IMR-90 (cell line): ENCODE data around the gene KCNJ1. TPM values are rescaled to one million over a fixed set of nuclear protein-coding genes. Genes with fewer than 3 reads are reported as not detected.

Experiments
- ATAC-seq: fragments of 200-7000 bp; cut with Tn5 transposase; 2 replicates; pipeline ENCODE4 v1.9.1; 2020; ENCODE audit warnings: low read depth, mild to moderate bottlenecking, moderate library complexity
- BruUV-seq: library from RNA; stranded (reverse); fragments of 400-500 nt; replicated peaks from 2 replicates; lab custom pipeline; 2021; lab: Mats Ljungman, UMichigan
- CTCF ChIA-PET: fragments of 300-600 bp; formaldehyde crosslinking; extraction: SDS; loops from one replicate; lab custom pipeline; 2021; ENCODE audit warnings: antibody characterized with exemption; lab: Yijun Ruan, JAX
- POLR2A ChIA-PET: fragments of 300-600 bp; sonication (Branson Sonifier 250); formaldehyde crosslinking; loops from one replicate; lab custom pipeline; 2022; ENCODE audit warnings: antibody characterized with exemption; ENCODE audit not compliant: unreplicated experiment; lab: Charles Lee
- DNase-seq: peaks from one replicate; pipeline ENCODE4 v3.0.0; 2013
- H2AFZ ChIP-seq: replicated peaks from 2 replicates; pipeline ENCODE3; 2013; ENCODE audit warnings: low read length, mild to moderate bottlenecking; ENCODE audit not compliant: poor library complexity
- H2AK5ac ChIP-seq: 2 replicates; pipeline ENCODE4 v1.6.1; 2013; ENCODE audit warnings: low read depth, low read length, inconsistent platforms
- H2AK9ac ChIP-seq: replicated peaks from 2 replicates; pipeline ENCODE3; 2013; ENCODE audit warnings: mild to moderate bottlenecking, low read depth, low read length, moderate library complexity; ENCODE audit not compliant: poor library complexity
- H2BK120ac ChIP-seq: 2 replicates; pipeline ENCODE4 v1.6.1; 2013; ENCODE audit warnings: low read depth, low read length, inconsistent platforms
- H2BK15ac ChIP-seq: 3 replicates; pipeline ENCODE4 v1.6.1; 2013; ENCODE audit warnings: low read depth, low read length, inconsistent platforms
- H2BK20ac ChIP-seq: 2 replicates; pipeline ENCODE4 v1.6.1; 2013; ENCODE audit warnings: low read depth, mild to moderate bottlenecking, inconsistent platforms, low read length, moderate library complexity
- H2BK5ac ChIP-seq: 2 replicates; pipeline ENCODE4 v1.6.1; 2013; ENCODE audit warnings: mild to moderate bottlenecking, low read depth, low read length, inconsistent platforms; ENCODE audit not compliant: poor library complexity, severe bottlenecking
- H3K14ac ChIP-seq: replicated peaks from 2 replicates; pipeline ENCODE4 v1.6.1; 2013; ENCODE audit warnings: low read depth, low read length, inconsistent platforms
- H3K18ac ChIP-seq: 2 replicates; pipeline ENCODE4 v1.6.1; 2013; ENCODE audit warnings: low read depth, low read length, control low read depth
- H3K23ac ChIP-seq: 2 replicates; pipeline ENCODE4 v1.6.1; 2013; ENCODE audit warnings: low read depth, low read length, inconsistent platforms
- H3K27ac ChIP-seq: 2 replicates; pipeline ENCODE4 v1.5.1; 2013; ENCODE audit warnings: mild to moderate bottlenecking, control low read depth, low read length; ENCODE audit not compliant: insufficient read depth
- H3K27me3 ChIP-seq: 2 replicates; pipeline ENCODE4 v1.6.1; 2013; ENCODE audit warnings: low read length; ENCODE audit not compliant: control insufficient read depth, insufficient read depth
- H3K36me3 ChIP-seq: 2 replicates; pipeline ENCODE4 v1.6.1; 2013; ENCODE audit warnings: low read length, mixed read lengths; ENCODE audit not compliant: control insufficient read depth, insufficient read depth
- H3K4ac ChIP-seq: 2 replicates; pipeline ENCODE4 v1.6.1; 2013; ENCODE audit warnings: low read depth, low read length, inconsistent platforms
- H3K4me1 ChIP-seq: 2 replicates; pipeline ENCODE4 v1.6.1; 2013; ENCODE audit warnings: low read length, mixed read lengths; ENCODE audit not compliant: control insufficient read depth, insufficient read depth
- H3K4me2 ChIP-seq: 2 replicates; pipeline ENCODE4 v1.6.1; 2013; ENCODE audit warnings: low read depth, mild to moderate bottlenecking, control low read depth, low read length, moderate library complexity
- H3K4me3 ChIP-seq: 2 replicates; pipeline ENCODE4 v1.5.1; 2013; ENCODE audit warnings: low read depth, mild to moderate bottlenecking, control low read depth, low read length, moderate library complexity; ENCODE audit not compliant: insufficient read depth
- H3K56ac ChIP-seq: 2 replicates; pipeline ENCODE4 v1.6.1; 2013; ENCODE audit warnings: low read length, inconsistent platforms; ENCODE audit not compliant: insufficient read depth; ENCODE audit errors: extremely low read depth
- H3K79me1 ChIP-seq, 2 experiments: 2 replicates each; pipeline ENCODE4 v1.6.1; 2013; ENCODE audit warnings: low read length in 2 of 2, inconsistent platforms in 1 of 2, low read depth in 1 of 2
- H3K9ac ChIP-seq: 2 replicates; pipeline ENCODE4 v1.6.1; 2013; ENCODE audit warnings: low read depth, low read length, control low read depth
- H3K9me1 ChIP-seq: 2 replicates; pipeline ENCODE4 v1.6.1; 2013; ENCODE audit warnings: low read length, inconsistent platforms; ENCODE audit not compliant: insufficient read depth
- H3K9me3 ChIP-seq: 2 replicates; pipeline ENCODE4 v1.6.1; 2013; ENCODE audit warnings: low read length; ENCODE audit not compliant: control insufficient read depth, insufficient read depth
- H4K20me1 ChIP-seq: 2 replicates; pipeline ENCODE4 v1.6.1; 2013; ENCODE audit warnings: low read length, inconsistent platforms; ENCODE audit not compliant: insufficient read depth
- H4K5ac ChIP-seq: 2 replicates; pipeline ENCODE4 v1.6.1; 2013; ENCODE audit warnings: mild to moderate bottlenecking, low read depth, low read length, control low read depth
- H4K8ac ChIP-seq, 2 experiments: 2 replicates each; pipeline ENCODE4 v1.6.1; 2013; ENCODE audit warnings: low read depth in 2 of 2, low read length in 2 of 2, control low read depth in 1 of 2, inconsistent platforms in 1 of 2
- H4K91ac ChIP-seq: 2 replicates; pipeline ENCODE4 v1.6.1; 2013; ENCODE audit warnings: low read depth, low read length, inconsistent platforms; ENCODE audit not compliant: insufficient read depth
- RAD21 ChIP-seq: IDR thresholded peaks from 2 replicates; pipeline ENCODE4 v1.6.1; 2012; ENCODE audit warnings: low read length, improper control_type of control experiment
- SMC3 ChIP-seq: fragments of 150-350 bp; IDR thresholded peaks from 2 replicates; pipeline ENCODE4 v1.6.1; 2016; ENCODE audit warnings: low read depth, mild to moderate bottlenecking, antibody characterized with exemption, low read length, moderate library complexity
- WGBS, 2 experiments: methylation state at CpG; one replicate each; pipeline versions ENCODE4 v1.1.5 to v1.1.7; 2013; ENCODE audit warnings: missing lambda C conversion rate in 2 of 2; ENCODE audit not compliant: insufficient read length in 1 of 2; ENCODE audit errors: extremely low coverage in 2 of 2; 5-methylcytosine and 5-hydroxymethylcytosine counted together
- dilution Hi-C: fragments of 300-500 bp; cut with HindIII; formaldehyde crosslinking; loops from one replicate; pipeline ENCODE4 v1.14.3; 2018; ENCODE audit warnings: low sequenced_read_pairs; ENCODE audit not compliant: unreplicated experiment
- in situ Hi-C: fragments of 300-500 bp; cut with MboI; formaldehyde crosslinking; loops from 3 replicates; pipeline ENCODE4 v1.14.3; 2019; ENCODE audit warnings: low sequenced_read_pairs, inconsistent platforms, mixed read lengths
- intact Hi-C: fragments of 100-400 bp; cut with micrococcal nuclease; formaldehyde crosslinking; loops from 2 replicates; pipeline ENCODE4 v1.10.0; 2022
- polyA plus RNA-seq, 3 experiments: library from polyadenylated mRNA; depleted of rRNA; stranded (reverse); fragments of >200 nt; gene quantifications; 2 replicates each; pipeline ENCODE4 v1.2.3, GENCODE V29; 2012; ENCODE audit warnings: low replicate concordance in 1 of 3
- total RNA-seq: library from RNA; depleted of rRNA; stranded (reverse); fragments of >200 nt; gene quantifications from 2 replicates; pipeline ENCODE4 v1.2.3, GENCODE V29; 2012
- TF ChIP-seq, protein P1 (sequence below): conservative IDR thresholded peaks from 2 replicates; pipeline ENCODE4 v1.5.1; 2012; ENCODE audit warnings: mild to moderate bottlenecking, low read depth, low read length, improper control_type of control experiment
- TF ChIP-seq, protein P2 (sequence below): fragments of 150-350 bp; IDR thresholded peaks from 2 replicates; pipeline ENCODE4 v1.6.1; 2017; ENCODE audit warnings: mild to moderate bottlenecking, antibody characterized with exemption, low read length, low read depth

Gene KCNJ1
- total and polyA plus RNA-seq, 2 of the 4 experiments (the other 2 are of a cell fraction), result not detected

- H3K4me2 ChIP-seq, result no peak overlapping the region
- DNase-seq (peak; percentile 47), ATAC-seq (peak; percentile 73)
- no peak overlapping the region for H2AK9ac ChIP-seq
- no peak overlapping the region for H3K4ac ChIP-seq
- intact Hi-C loops (no loop called here), in situ Hi-C loops (no loop called here), dilution Hi-C loops (no loop called here)
- WGBS, 2 experiments, result 20% methylated on average over 23 of the region's 33 CpGs; no CpG with 5 or more reads in 1 of the 2 experiments
- no peak overlapping the region for H3K4me3 ChIP-seq
- no peaks in the 10 kb centered on the region for H3K9me3 ChIP-seq
- no peak overlapping the region for H3K27ac ChIP-seq
- no peak overlapping the region for H2BK5ac ChIP-seq
- no peak overlapping the region for H3K56ac ChIP-seq
- H3K18ac ChIP-seq, result no peak overlapping the region
- H3K4me1 ChIP-seq, result peaks cover 10% of the 10 kb centered on the region
- POLR2A ChIA-PET, result no interaction called here
- no peak overlapping the region for H4K5ac ChIP-seq
- H2BK15ac ChIP-seq, result no peak overlapping the region
- H4K91ac ChIP-seq, result no peak overlapping the region
- H3K23ac ChIP-seq, result no peak overlapping the region
- no peak overlapping the region for H2BK20ac ChIP-seq
- no peak overlapping the region for H2BK120ac ChIP-seq
- no peak overlapping the region for H2AK5ac ChIP-seq
- H2AFZ ChIP-seq, result peak overlapping the region; percentile 1
- H3K14ac ChIP-seq, result no peak overlapping the region
- peaks cover 30% of the 10 kb centered on the region for H3K27me3 ChIP-seq
- peaks cover 7% of the 10 kb centered on the region for H3K9me1 ChIP-seq
- CTCF ChIA-PET, result no interaction called here
- no peaks in the 10 kb centered on the region for H3K36me3 ChIP-seq
- H4K20me1 ChIP-seq, result no peaks in the 10 kb centered on the region; the same call in 1 of the 2 replicates
- TF ChIP-seq, protein P1, sequence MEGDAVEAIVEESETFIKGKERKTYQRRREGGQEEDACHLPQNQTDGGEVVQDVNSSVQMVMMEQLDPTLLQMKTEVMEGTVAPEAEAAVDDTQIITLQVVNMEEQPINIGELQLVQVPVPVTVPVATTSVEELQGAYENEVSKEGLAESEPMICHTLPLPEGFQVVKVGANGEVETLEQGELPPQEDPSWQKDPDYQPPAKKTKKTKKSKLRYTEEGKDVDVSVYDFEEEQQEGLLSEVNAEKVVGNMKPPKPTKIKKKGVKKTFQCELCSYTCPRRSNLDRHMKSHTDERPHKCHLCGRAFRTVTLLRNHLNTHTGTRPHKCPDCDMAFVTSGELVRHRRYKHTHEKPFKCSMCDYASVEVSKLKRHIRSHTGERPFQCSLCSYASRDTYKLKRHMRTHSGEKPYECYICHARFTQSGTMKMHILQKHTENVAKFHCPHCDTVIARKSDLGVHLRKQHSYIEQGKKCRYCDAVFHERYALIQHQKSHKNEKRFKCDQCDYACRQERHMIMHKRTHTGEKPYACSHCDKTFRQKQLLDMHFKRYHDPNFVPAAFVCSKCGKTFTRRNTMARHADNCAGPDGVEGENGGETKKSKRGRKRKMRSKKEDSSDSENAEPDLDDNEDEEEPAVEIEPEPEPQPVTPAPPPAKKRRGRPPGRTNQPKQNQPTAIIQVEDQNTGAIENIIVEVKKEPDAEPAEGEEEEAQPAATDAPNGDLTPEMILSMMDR, result peak; percentile 67
- peak; percentile 50 for TF ChIP-seq RAD21
- peak; percentile 41 for TF ChIP-seq SMC3
- TF ChIP-seq, protein P2, sequence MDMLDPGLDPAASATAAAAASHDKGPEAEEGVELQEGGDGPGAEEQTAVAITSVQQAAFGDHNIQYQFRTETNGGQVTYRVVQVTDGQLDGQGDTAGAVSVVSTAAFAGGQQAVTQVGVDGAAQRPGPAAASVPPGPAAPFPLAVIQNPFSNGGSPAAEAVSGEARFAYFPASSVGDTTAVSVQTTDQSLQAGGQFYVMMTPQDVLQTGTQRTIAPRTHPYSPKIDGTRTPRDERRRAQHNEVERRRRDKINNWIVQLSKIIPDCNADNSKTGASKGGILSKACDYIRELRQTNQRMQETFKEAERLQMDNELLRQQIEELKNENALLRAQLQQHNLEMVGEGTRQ, result no peak
- H3K79me1 ChIP-seq, result no peaks in the 10 kb centered on the region
- BruUV-seq, result no TSS peak
- H4K8ac ChIP-seq, result no peak overlapping the region
- no peak overlapping the region for H3K9ac ChIP-seq
These were observed 7.3 kb downstream of the KCNJ1 start for GRCh38 chr11:128859563-128860441.
